PC-3 (cell line): ENCODE data around the gene PCNX2. TPM values are rescaled to one million over a fixed set of nuclear protein-coding genes. Genes with fewer than 3 reads are reported as not detected.

Experiments used
- ATAC-seq: fragments of 200-7000 bp; cut with Tn5 transposase; 2 replicates; pipeline ENCODE4 v1.9.1; 2020; ENCODE audit warnings: mild to moderate bottlenecking, moderate library complexity
- BruUV-seq: library from RNA; stranded (reverse); fragments of 400-500 nt; replicated peaks from 2 replicates; lab custom pipeline; 2021; lab: Mats Ljungman, UMichigan
- CTCF ChIA-PET: fragments of 300-600 bp; sonication (Branson Sonifier 250); formaldehyde crosslinking; loops from one replicate; lab custom pipeline; 2022; ENCODE audit warnings: antibody characterized with exemption; lab: Charles Lee
- POLR2A ChIA-PET: fragments of 300-600 bp; sonication (Branson Sonifier 250); formaldehyde crosslinking; loops from one replicate; lab custom pipeline; 2022; ENCODE audit warnings: antibody characterized with exemption; ENCODE audit not compliant: unreplicated experiment; lab: Charles Lee
- DNase-seq: peaks from one replicate; pipeline ENCODE4 v3.0.0-alpha.2; 2015
- H2AFZ ChIP-seq: fragments of 300-600 bp; sonication (generic); 2 replicates; pipeline ENCODE4 v1.6.0; 2016; ENCODE audit warnings: antibody characterized with exemption, low read length
- H3F3A ChIP-seq: fragments of 300-600 bp; sonication (generic); one replicate; pipeline ENCODE4 v1.6.0; 2017; ENCODE audit warnings: antibody characterized with exemption, low read length, control low read depth, mild to moderate bottlenecking; ENCODE audit not compliant: unreplicated experiment
- H3K27ac ChIP-seq: fragments of 300-600 bp; sonication (generic); 2 replicates; pipeline ENCODE4 v1.5.1; 2016; ENCODE audit warnings: mild to moderate bottlenecking, low read length
- H3K27me3 ChIP-seq: fragments of 300-600 bp; sonication (generic); 2 replicates; pipeline ENCODE4 v1.6.1; 2016; ENCODE audit warnings: low read length, mixed read lengths
- H3K36me3 ChIP-seq: fragments of 300-600 bp; sonication (generic); 2 replicates; pipeline ENCODE4 v1.6.1; 2016; ENCODE audit warnings: low read depth, mixed run types, low read length, mixed read lengths
- H3K4me1 ChIP-seq: fragments of 300-600 bp; sonication (generic); 2 replicates; pipeline ENCODE4 v1.5.1; 2016; ENCODE audit warnings: low read length; ENCODE audit not compliant: insufficient read depth
- H3K4me2 ChIP-seq: fragments of 300-600 bp; sonication (generic); 2 replicates; pipeline ENCODE4 v1.6.0; 2016; ENCODE audit warnings: low read length
- H3K4me3 ChIP-seq: fragments of 300-600 bp; sonication (generic); 2 replicates; pipeline ENCODE4 v1.5.1; 2016; ENCODE audit warnings: mild to moderate bottlenecking, low read length, mixed read lengths
- H3K79me2 ChIP-seq: fragments of 300-600 bp; sonication (generic); 2 replicates; pipeline ENCODE4 v1.6.1; 2017; ENCODE audit warnings: low read length, mixed read lengths
- H3K9ac ChIP-seq: fragments of 300-600 bp; sonication (generic); 2 replicates; pipeline ENCODE4 v1.6.0; 2016; ENCODE audit warnings: mild to moderate bottlenecking, low read length
- H3K9me2 ChIP-seq: fragments of 300-600 bp; sonication (generic); replicated peaks from 2 replicates; pipeline ENCODE4 v1.6.1; 2016; ENCODE audit warnings: mixed run types, low read length, mixed read lengths
- H3K9me3 ChIP-seq: fragments of 300-600 bp; sonication (generic); 2 replicates; pipeline ENCODE4 v1.6.1; 2016; ENCODE audit warnings: low read length, mixed read lengths
- H4K20me1 ChIP-seq: fragments of 300-600 bp; sonication (generic); 2 replicates; pipeline ENCODE4 v1.6.1; 2016; ENCODE audit warnings: low read length, mixed read lengths
- CTCF ChIP-seq: fragments of 300-600 bp; sonication (generic); conservative IDR thresholded peaks from 2 replicates; pipeline ENCODE4 v1.5.1; 2017; ENCODE audit warnings: antibody characterized with exemption, low read depth, mild to moderate bottlenecking, low read length
- EZH2 ChIP-seq: fragments of 300-600 bp; sonication (generic); IDR thresholded peaks from one replicate; pipeline ENCODE4 v1.6.1; 2017; ENCODE audit warnings: antibody characterized with exemption, mild to moderate bottlenecking, low read length; ENCODE audit not compliant: unreplicated experiment
- EZH2phosphoT487 ChIP-seq: fragments of 300-600 bp; sonication (generic); IDR thresholded peaks from 2 replicates; pipeline ENCODE4 v1.6.1; 2018; ENCODE audit warnings: mild to moderate bottlenecking, antibody characterized with exemption, low read length, borderline replicate concordance
- intact Hi-C: fragments of 100-400 bp; cut with micrococcal nuclease; formaldehyde crosslinking; loops from 2 replicates; pipeline ENCODE4 v1.9.0; 2023
- total RNA-seq: library from RNA; depleted of rRNA; stranded (reverse); fragments of >200 nt; gene quantifications from 2 replicates; pipeline ENCODE4 v1.2.3, GENCODE V29; 2014

The PCNX2 gene
- total RNA-seq, 1 experiment from 2014 or later = 17.3 TPM

GRCh38 chr1:232973652-232974611, 321.6 kb downstream of the PCNX2 start:
- H3K4me3 ChIP-seq = no peak overlapping the region
- TF ChIP-seq CTCF (no peak), EZH2phosphoT487 (no peak), EZH2 (no peak)
- no peaks in the 10 kb centered on the region for H4K20me1 ChIP-seq
- intact Hi-C loops = no loop called here
- DNase-seq (no peak), ATAC-seq (no peak)
- H3K4me1 ChIP-seq = no peaks in the 10 kb centered on the region
- ChIA-PET POLR2A (no interaction called here), CTCF (no interaction called here)
- H3K4me2 ChIP-seq = no peak overlapping the region
- peaks cover 14% of the 10 kb centered on the region; the same call in 1 of the 2 replicates for H3K9me3 ChIP-seq
- no peak overlapping the region for H3K9ac ChIP-seq
- H3K79me2 ChIP-seq = no peaks in the 10 kb centered on the region
- H2AFZ ChIP-seq = no peak overlapping the region
- H3F3A ChIP-seq = no peaks in the 10 kb centered on the region
- H3K9me2 ChIP-seq = no peaks in the 10 kb centered on the region
- H3K27ac ChIP-seq = no peak overlapping the region
- BruUV-seq = no TSS peak
- no peaks in the 10 kb centered on the region for H3K27me3 ChIP-seq
- peaks cover 49% of the 10 kb centered on the region for H3K36me3 ChIP-seq

GRCh38 chr1:232970508-232970907, 325.0 kb downstream of the PCNX2 start:
- DNase-seq (no peak), ATAC-seq (no peak)
- Histone ChIP-seq H3K4me3 (no peak overlapping the region), H3K9me2 (no peaks in the 10 kb centered on the region), H3K27ac (no peak overlapping the region), H3K4me1 (no peaks in the 10 kb centered on the region), H3F3A (no peaks in the 10 kb centered on the region), H3K79me2 (no peaks in the 10 kb centered on the region), H3K9me3 (peaks cover 14% of the 10 kb centered on the region; the same call in 1 of the 2 replicates), H3K4me2 (no peak overlapping the region), H4K20me1 (no peaks in the 10 kb centered on the region), H3K9ac (no peak overlapping the region), H3K36me3 (peaks cover 53% of the 10 kb centered on the region), H3K27me3 (no peaks in the 10 kb centered on the region), H2AFZ (no peak overlapping the region)
- no TSS peak for BruUV-seq
- ChIA-PET POLR2A (interaction anchor here (0.5 kb wide), 1 partner anchor 10 kb away, joined by 3 read pairs; no protein-coding TSS in a partner anchor), CTCF (no interaction called here)
- no peak for TF ChIP-seq EZH2
- no peak for TF ChIP-seq CTCF
- no peak for TF ChIP-seq EZH2phosphoT487
- intact Hi-C loops = no loop called here

- Histone ChIP-seq H3K4me2 (no peak overlapping the region), H3K79me2 (no peaks in the 10 kb centered on the region), H4K20me1 (no peaks in the 10 kb centered on the region), H3K36me3 (peaks cover 53% of the 10 kb centered on the region), H3K9me2 (no peaks in the 10 kb centered on the region), H3K27me3 (no peaks in the 10 kb centered on the region), H3K9me3 (peaks cover 14% of the 10 kb centered on the region; the same call in 1 of the 2 replicates), H3K4me1 (no peaks in the 10 kb centered on the region), H2AFZ (no peak overlapping the region), H3F3A (no peaks in the 10 kb centered on the region), H3K9ac (no peak overlapping the region), H3K4me3 (no peak overlapping the region), H3K27ac (no peak overlapping the region)
- BruUV-seq = no TSS peak
- ChIA-PET CTCF (no interaction called here), POLR2A (interaction anchor here (0.5 kb wide), 1 partner anchor 11 kb away, joined by 3 read pairs; no protein-coding TSS in a partner anchor)
- intact Hi-C loops = no loop called here
- no peak for ATAC-seq
- TF ChIP-seq EZH2phosphoT487 (no peak), EZH2 (no peak), CTCF (no peak)
- DNase-seq = no peak
These were observed 325.7 kb downstream of the PCNX2 start for GRCh38 chr1:232969799-232970198.
